CD14-positive monocyte (primary cell): ENCODE results near the gene OLIG3. TPM values are rescaled to one million over a fixed set of nuclear protein-coding genes. Genes with fewer than 3 reads are reported as not detected.

ENCODE experiments used
- DNase-seq, 3 donors: peaks; one replicate each; pipeline ENCODE4 v3.0.0-alpha.2; 2011 to 2022
- H2AFZ ChIP-seq: 2 replicates; pipeline ENCODE4 v1.6.0; 2012; ENCODE audit warnings: mild to moderate bottlenecking, low read depth, low read length, inconsistent platforms; ENCODE audit not compliant: insufficient read depth, poor library complexity, severe bottlenecking
- H3K27ac ChIP-seq, 2 donors: 1 replicate in 1 of 2; 2 replicates in 1 of 2; pipeline ENCODE4 v1.5.1; 2012 to 2013; ENCODE audit warnings: low read length in 2 of 2, control low read depth in 1 of 2, inconsistent platforms in 1 of 2, low read depth in 1 of 2, mild to moderate bottlenecking in 1 of 2
- H3K27me3 ChIP-seq, 2 donors: one replicate each; pipeline versions ENCODE4 v1.6.0 to v1.6.1; 2011 to 2013; ENCODE audit warnings: low read length in 2 of 2; ENCODE audit not compliant: control insufficient read depth in 2 of 2, insufficient read depth in 2 of 2
- H3K36me3 ChIP-seq, 2 donors: replicated peaks in 1 of 2; 1 replicate in 1 of 2; 2 replicates in 1 of 2; pipeline versions ENCODE4 v1.5.1 to v1.6.1; 2012 to 2013; ENCODE audit warnings: low read length in 2 of 2, control low read depth in 1 of 2, inconsistent platforms in 1 of 2, mild to moderate bottlenecking in 1 of 2; ENCODE audit not compliant: insufficient read depth in 2 of 2, control insufficient read depth in 1 of 2
- H3K4me1 ChIP-seq, 2 donors: 1 replicate in 1 of 2; 2 replicates in 1 of 2; pipeline versions ENCODE4 v1.5.1 to v1.6.1; 2012 to 2013; ENCODE audit warnings: low read length in 2 of 2, control low read depth in 1 of 2, inconsistent platforms in 1 of 2, mild to moderate bottlenecking in 1 of 2, moderate library complexity in 1 of 2; ENCODE audit not compliant: insufficient read depth in 2 of 2, control insufficient read depth in 1 of 2
- H3K4me2 ChIP-seq: replicated peaks from 2 replicates; pipeline ENCODE3; 2012; ENCODE audit warnings: low read length, moderate library complexity, mild to moderate bottlenecking; ENCODE audit not compliant: poor library complexity, severe bottlenecking; ENCODE audit errors: extremely low read depth
- H3K4me3 ChIP-seq, 3 experiments: fragments of 200-600 bp in 1 of 3; sonication (generic) in 1 of 3; replicated peaks in 1 of 3; 1 replicate in 2 of 3; 2 replicates in 1 of 3; pipeline ENCODE4 v1.5.1; 2011 to 2013; ENCODE audit warnings: low read length in 3 of 3, mild to moderate bottlenecking in 3 of 3, control low read depth in 2 of 3, low read depth in 2 of 3, inconsistent platforms in 1 of 3, moderate library complexity in 1 of 3
- H3K79me2 ChIP-seq: 2 replicates; pipeline ENCODE4 v1.6.0; 2012; ENCODE audit warnings: mild to moderate bottlenecking, control low read depth, inconsistent platforms, low read length, moderate library complexity; ENCODE audit not compliant: insufficient read depth
- H3K9ac ChIP-seq: 2 replicates; pipeline ENCODE4 v1.6.0; 2017; ENCODE audit warnings: low read length, mild to moderate bottlenecking; ENCODE audit not compliant: insufficient read depth, poor library complexity, severe bottlenecking
- H3K9me3 ChIP-seq, 2 donors: replicated peaks in 1 of 2; 1 replicate in 1 of 2; 2 replicates in 1 of 2; pipeline versions ENCODE4 v1.5.1 to v1.6.1; 2012 to 2013; ENCODE audit warnings: low read length in 2 of 2, control low read depth in 1 of 2; ENCODE audit not compliant: control insufficient read depth in 1 of 2, insufficient read depth in 1 of 2
- H4K20me1 ChIP-seq: 2 replicates; pipeline ENCODE4 v1.6.0; 2012; ENCODE audit warnings: mild to moderate bottlenecking, low read length, control low read depth, moderate library complexity; ENCODE audit not compliant: insufficient read depth
- H3K27ac Mint-ChIP-seq, 7 donors: one replicate each; pipeline ENCODE4 v1.8.0; 2020; ENCODE audit warnings: mild to moderate bottlenecking in 7 of 7, mixed read lengths in 7 of 7, moderate library complexity in 6 of 7, inconsistent platforms in 2 of 7
- H3K27me3 Mint-ChIP-seq, 3 donors: one replicate each; pipeline ENCODE4 v1.8.0; 2021 to 2022; ENCODE audit warnings: low read depth in 3 of 3, mild to moderate bottlenecking in 3 of 3, mixed read lengths in 3 of 3, moderate library complexity in 3 of 3, inconsistent platforms in 1 of 3
- H3K36me3 Mint-ChIP-seq, 2 donors: one replicate each; pipeline ENCODE4 v1.8.0; 2020; ENCODE audit warnings: mixed read lengths in 2 of 2, inconsistent platforms in 1 of 2, mild to moderate bottlenecking in 1 of 2
- H3K4me1 Mint-ChIP-seq: one replicate; pipeline ENCODE4 v1.8.0; 2020; ENCODE audit warnings: mild to moderate bottlenecking, mixed read lengths
- H3K4me3 Mint-ChIP-seq, 2 donors: one replicate each; pipeline ENCODE4 v1.8.0; 2020; ENCODE audit warnings: mild to moderate bottlenecking in 2 of 2, mixed read lengths in 2 of 2, moderate library complexity in 1 of 2
- H3K9me3 Mint-ChIP-seq, 7 donors: one replicate each; pipeline ENCODE4 v1.8.0; 2020 to 2022; ENCODE audit warnings: mixed read lengths in 7 of 7, mild to moderate bottlenecking in 6 of 7, moderate library complexity in 6 of 7, inconsistent platforms in 2 of 7
- WGBS: methylation state at CpG from one replicate; pipeline ENCODE4 v1.1.5; 2013; ENCODE audit warnings: missing lambda C conversion rate; ENCODE audit not compliant: insufficient coverage; 5-methylcytosine and 5-hydroxymethylcytosine counted together
- intact Hi-C, 2 donors: fragments of 100-400 bp; cut with micrococcal nuclease; formaldehyde crosslinking; loops; one replicate each; pipeline versions ENCODE4 v1.15.0 to v1.15.1; 2023
- polyA plus RNA-seq, 3 donors: library from polyadenylated mRNA; depleted of rRNA in 1 of 3; unstranded in 2 of 3; stranded (reverse) in 1 of 3; fragments of 300-500 nt in 2 of 3; fragments of >200 nt in 1 of 3; fragmentation: Illumina TruSeq in 2 of 3; gene quantifications; 1 replicate in 2 of 3; 2 replicates in 1 of 3; pipeline ENCODE4 v1.2.3, GENCODE V29; 2012 to 2021
- TF ChIP-seq, protein P1 (sequence below): fragments of 200-600 bp; IDR thresholded peaks from one replicate; pipeline ENCODE4 v1.8.0; 2022; ENCODE audit warnings: antibody characterized with exemption, mild to moderate bottlenecking

Gene OLIG3
- polyA plus RNA-seq, 3 donors = not detected

DNA sequence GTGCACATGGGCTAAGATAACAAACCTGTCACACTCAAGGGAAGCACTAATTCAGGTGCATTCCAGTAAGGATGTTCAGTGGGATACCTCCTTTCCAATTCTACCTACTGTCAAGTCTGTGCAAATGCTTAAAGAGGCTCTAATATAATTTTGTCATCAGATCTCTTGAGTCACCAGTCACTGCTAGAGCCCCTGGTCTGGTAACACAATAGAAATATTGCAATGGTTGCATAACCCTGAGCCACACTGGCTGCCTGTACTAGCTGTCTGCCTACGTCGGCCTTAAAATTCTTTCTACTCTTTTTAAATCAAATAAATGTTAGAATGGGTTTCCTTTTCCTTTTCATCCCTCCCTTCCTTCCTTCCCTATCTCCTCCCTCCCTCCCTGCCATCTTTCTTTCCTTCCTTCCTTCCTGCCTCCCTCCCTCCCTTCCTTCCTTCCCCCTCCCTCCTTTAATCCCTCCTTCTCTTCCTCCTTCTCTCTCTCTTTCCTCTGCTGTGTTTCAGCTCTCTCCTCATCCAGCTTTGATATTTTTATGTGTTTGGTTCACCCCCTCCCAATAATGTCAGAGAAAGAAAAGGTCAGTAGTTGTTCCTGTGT lies 28.1 kb upstream of the OLIG3 start:
- Mint-ChIP-seq H3K27ac (no peak overlapping the region), H3K4me1 (no peaks in the 10 kb centered on the region), H3K4me3 (no peak overlapping the region), H3K9me3 (peaks cover 5 to 12% (median 6%) of the 10 kb centered on the region in 7 donors), H3K36me3 (no peaks in the 10 kb centered on the region), H3K27me3 (peaks cover 35 to 57% (median 45%) of the 10 kb centered on the region in 3 donors)
- Histone ChIP-seq H3K27ac (no peak overlapping the region), H3K79me2 (no peaks in the 10 kb centered on the region), H3K9ac (no peak overlapping the region), H3K4me1 (no peaks in the 10 kb centered on the region), H4K20me1 (no peaks in the 10 kb centered on the region), H3K9me3 (peaks cover 4 to 12% of the 10 kb centered on the region in 2 donors), H2AFZ (no peak overlapping the region), H3K4me3 (no peak overlapping the region), H3K36me3 (no peaks in the 10 kb centered on the region), H3K4me2 (no peak overlapping the region), H3K27me3 (peaks cover 50 to 51% of the 10 kb centered on the region in 2 donors)
- TF ChIP-seq, protein P1, sequence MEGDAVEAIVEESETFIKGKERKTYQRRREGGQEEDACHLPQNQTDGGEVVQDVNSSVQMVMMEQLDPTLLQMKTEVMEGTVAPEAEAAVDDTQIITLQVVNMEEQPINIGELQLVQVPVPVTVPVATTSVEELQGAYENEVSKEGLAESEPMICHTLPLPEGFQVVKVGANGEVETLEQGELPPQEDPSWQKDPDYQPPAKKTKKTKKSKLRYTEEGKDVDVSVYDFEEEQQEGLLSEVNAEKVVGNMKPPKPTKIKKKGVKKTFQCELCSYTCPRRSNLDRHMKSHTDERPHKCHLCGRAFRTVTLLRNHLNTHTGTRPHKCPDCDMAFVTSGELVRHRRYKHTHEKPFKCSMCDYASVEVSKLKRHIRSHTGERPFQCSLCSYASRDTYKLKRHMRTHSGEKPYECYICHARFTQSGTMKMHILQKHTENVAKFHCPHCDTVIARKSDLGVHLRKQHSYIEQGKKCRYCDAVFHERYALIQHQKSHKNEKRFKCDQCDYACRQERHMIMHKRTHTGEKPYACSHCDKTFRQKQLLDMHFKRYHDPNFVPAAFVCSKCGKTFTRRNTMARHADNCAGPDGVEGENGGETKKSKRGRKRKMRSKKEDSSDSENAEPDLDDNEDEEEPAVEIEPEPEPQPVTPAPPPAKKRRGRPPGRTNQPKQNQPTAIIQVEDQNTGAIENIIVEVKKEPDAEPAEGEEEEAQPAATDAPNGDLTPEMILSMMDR = no peak
- WGBS = no CpG with 5 or more reads among the region's 2 CpGs
- intact Hi-C loops = no loop called here
- no peak for DNase-seq

DNA sequence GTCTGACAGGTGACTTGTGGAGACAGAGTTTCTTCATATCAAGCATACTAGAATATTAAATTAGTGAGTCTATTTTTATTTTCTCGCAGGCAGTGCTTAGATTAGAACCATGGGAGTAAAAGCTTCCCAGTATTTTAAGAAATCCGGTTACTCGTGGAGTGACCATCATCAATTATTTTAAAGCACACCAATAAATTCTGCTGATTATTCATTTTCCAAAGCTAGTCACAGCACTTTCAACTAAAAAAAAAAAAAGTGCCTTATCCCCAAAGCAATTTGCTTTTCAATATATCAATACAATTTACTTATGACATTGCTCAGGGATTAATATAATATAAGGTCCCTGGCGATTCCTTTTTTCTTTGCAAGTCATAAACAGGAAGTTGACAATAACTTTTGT lies 26.3 kb upstream of the OLIG3 start:
- Histone ChIP-seq H3K4me3 (no peak overlapping the region), H3K9me3 (no peaks in the 10 kb centered on the region), H3K9ac (no peak overlapping the region), H2AFZ (no peak overlapping the region), H3K4me1 (no peaks in the 10 kb centered on the region), H3K36me3 (no peaks in the 10 kb centered on the region), H3K4me2 (no peak overlapping the region), H3K79me2 (no peaks in the 10 kb centered on the region), H4K20me1 (no peaks in the 10 kb centered on the region), H3K27me3 (peaks cover 65 to 68% of the 10 kb centered on the region in 2 donors), H3K27ac (no peak overlapping the region)
- Mint-ChIP-seq H3K4me3 (no peak overlapping the region), H3K27ac (no peak overlapping the region), H3K27me3 (peaks cover 52 to 73% (median 61%) of the 10 kb centered on the region in 3 donors), H3K36me3 (no peaks in the 10 kb centered on the region), H3K9me3 (peaks cover 1 to 15% (median 3%) of the 10 kb centered on the region in 7 donors), H3K4me1 (no peaks in the 10 kb centered on the region)
- DNase-seq = no peak
- 57% methylated on average over 2 of the region's 4 CpGs for WGBS
- TF ChIP-seq, protein P1 = no peak
- intact Hi-C loops = no loop called here
